ENCODE data around the gene RSU1.

The RSU1 gene

DNA sequence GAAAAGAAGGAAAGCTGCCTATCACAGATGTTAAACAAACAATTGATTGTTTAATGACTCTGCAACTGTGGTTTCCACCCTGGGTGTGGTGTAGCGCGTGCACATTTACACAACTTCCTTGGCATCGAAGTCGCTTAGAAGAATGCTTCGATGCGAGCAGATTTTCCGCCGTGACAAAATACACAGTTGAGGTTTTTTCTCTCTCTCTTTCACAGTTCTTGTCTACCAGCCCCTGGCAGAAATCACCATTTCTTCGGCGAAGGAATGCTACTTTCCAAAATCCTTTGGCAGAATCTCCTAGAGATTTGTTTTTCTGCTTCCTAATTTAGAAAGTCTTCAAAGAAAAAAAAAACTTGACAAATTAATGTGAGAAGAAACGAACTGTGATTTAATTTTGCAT is 224.8 kb downstream of the RSU1 start:
- DNase-seq (ENCODE audit: low read depth) = no peak
- no peak overlapping the region for H3K4me3 ChIP-seq (ENCODE audit: low read depth, low read length)
- TF ChIP-seq, protein P1, sequence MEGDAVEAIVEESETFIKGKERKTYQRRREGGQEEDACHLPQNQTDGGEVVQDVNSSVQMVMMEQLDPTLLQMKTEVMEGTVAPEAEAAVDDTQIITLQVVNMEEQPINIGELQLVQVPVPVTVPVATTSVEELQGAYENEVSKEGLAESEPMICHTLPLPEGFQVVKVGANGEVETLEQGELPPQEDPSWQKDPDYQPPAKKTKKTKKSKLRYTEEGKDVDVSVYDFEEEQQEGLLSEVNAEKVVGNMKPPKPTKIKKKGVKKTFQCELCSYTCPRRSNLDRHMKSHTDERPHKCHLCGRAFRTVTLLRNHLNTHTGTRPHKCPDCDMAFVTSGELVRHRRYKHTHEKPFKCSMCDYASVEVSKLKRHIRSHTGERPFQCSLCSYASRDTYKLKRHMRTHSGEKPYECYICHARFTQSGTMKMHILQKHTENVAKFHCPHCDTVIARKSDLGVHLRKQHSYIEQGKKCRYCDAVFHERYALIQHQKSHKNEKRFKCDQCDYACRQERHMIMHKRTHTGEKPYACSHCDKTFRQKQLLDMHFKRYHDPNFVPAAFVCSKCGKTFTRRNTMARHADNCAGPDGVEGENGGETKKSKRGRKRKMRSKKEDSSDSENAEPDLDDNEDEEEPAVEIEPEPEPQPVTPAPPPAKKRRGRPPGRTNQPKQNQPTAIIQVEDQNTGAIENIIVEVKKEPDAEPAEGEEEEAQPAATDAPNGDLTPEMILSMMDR (IDR thresholded peaks at IDR 0.05; ENCODE audit: control insufficient read depth, extremely low read depth, insufficient read depth) = no peak

DNA sequence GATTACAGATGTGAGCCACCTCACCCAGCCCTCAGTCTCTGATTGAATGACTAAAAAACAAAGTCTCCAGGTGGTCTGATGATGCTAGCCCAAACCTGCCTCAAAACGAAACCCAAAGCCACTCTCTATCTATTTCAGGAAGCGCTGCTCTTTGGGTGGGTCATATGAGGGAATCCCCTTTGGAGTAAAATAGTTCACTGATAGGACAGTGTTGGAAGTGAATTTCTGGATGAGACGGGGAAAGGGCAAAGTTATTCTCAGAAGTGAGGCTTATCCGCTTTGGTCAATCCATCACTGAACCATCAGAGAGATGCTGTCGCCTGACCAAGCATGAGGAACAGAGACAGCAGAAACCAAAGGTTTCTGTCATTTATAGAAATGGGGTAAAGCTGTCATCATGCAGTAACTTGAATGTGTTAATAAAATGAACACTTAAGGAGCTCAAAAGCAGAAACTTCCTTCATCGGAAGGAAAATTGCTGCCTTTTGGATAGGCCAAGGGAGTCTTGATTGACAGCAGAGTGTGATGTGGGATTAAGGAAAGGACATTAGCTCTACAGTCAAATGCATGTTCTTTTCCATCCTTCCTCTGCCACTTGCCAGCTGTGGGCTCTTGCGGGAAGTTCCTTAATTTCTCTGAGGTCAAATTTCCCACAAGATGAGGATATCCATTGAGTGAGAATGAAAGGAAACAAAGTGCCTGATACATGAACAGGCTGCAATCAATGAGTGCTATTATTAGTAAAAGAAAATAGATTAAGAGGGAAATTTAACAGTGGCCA is 230.7 kb downstream of the RSU1 start:
- TF ChIP-seq, protein P1 (IDR thresholded peaks at IDR 0.05; ENCODE audit: control insufficient read depth, extremely low read depth, insufficient read depth) = no peak
- DNase-seq (ENCODE audit: low read depth) = no peak

DNA sequence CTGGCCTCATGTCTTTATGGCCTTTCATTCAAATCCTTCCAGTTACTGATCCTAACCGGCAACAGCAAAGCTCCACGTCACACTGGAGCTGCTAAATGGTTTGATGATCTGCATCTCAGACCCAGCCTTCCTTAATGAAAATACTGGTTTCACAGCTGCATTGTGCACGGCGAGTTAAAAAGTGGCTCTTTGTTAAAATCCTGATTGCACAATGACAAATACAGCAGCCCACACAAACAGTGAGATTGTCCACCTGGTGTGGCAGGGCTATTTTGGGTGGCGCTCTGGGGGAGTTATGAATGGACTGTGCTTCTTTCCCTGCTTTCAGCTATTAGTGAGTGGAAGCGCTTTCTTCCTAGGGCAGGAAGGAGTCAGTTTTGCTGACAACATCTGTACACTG is 232.1 kb downstream of the RSU1 start:
- TF ChIP-seq, protein P1 (IDR thresholded peaks at IDR 0.05; ENCODE audit: control insufficient read depth, extremely low read depth, insufficient read depth) = no peak
- no peak for DNase-seq (ENCODE audit: low read depth)
- no peak overlapping the region for H3K4me3 ChIP-seq (ENCODE audit: low read depth, low read length)

More for the DNA sequence above, 230.7 kb downstream of the RSU1 start:
- H3K4me3 ChIP-seq (ENCODE audit: low read depth, low read length) = no peak overlapping the region

DNA sequence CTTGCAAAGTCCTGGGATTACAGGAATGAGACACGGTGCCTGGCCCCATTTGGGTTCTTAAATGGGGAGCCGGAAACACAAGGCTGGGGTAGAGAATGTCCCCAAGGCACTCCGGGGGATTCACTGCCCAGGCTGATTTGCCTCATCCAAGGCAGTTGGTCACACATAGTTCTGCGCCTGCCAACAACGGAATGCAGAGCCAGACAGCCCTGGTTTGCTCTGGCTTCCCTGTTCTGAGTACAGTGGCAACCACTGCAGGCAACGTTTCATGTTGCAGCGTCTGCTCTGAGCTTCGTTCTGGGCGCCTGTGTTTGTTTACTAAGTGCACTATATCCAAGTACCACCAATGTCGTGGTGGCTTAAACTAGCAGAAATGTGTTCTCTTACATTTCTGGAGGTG is 233.8 kb downstream of the RSU1 start:
- no peak for DNase-seq (ENCODE audit: low read depth)
- H3K4me3 ChIP-seq (ENCODE audit: low read depth, low read length) = no peak overlapping the region
- TF ChIP-seq, protein P1 (IDR thresholded peaks at IDR 0.05; ENCODE audit: control insufficient read depth, extremely low read depth, insufficient read depth) = no peak

DNA sequence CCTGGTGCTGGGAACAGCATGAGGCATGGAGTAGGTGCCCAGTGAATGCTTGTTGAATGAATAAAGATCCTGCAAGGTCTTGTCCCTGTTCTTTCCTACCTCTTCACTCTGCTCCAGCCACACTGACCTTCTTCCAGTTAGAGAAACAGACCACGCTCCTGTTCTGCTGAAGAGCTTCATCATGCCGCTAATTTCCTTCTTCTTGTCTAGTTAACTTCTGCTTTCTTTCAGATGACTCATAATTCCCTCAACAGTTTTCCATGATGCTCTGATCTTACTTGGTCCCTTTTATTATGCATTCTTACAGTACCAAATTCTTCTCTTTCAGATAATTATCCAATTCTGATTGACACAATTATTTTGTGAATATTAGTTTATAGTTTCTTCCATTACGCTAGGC is 236.0 kb downstream of the RSU1 start:
- DNase-seq (ENCODE audit: low read depth) = no peak
- no peak overlapping the region for H3K4me3 ChIP-seq (ENCODE audit: low read depth, low read length)
- TF ChIP-seq, protein P1 (IDR thresholded peaks at IDR 0.05; ENCODE audit: control insufficient read depth, extremely low read depth, insufficient read depth) = no peak

DNA sequence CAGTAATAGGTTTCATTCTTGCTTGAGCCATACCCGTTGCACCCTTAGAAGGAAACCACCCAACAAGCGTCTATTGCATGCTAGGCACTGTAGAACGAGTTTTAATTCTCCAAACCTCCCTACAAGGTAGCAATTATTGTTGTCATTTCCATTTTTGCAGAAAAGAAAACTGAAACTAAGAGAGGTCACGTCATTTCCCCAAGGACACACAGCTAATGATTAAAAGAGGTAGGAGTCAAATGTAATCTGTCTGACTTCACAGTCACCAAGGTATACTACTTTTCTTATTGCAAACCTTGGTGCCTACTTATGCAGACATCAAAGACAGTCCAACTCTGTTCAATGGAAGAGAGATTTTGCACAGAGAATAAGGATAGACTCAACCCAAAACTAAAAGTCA is 246.5 kb downstream of the RSU1 start:
- H3K4me3 ChIP-seq (ENCODE audit: low read depth, low read length) = no peak overlapping the region
- TF ChIP-seq, protein P1 (IDR thresholded peaks at IDR 0.05; ENCODE audit: control insufficient read depth, extremely low read depth, insufficient read depth) = no peak
- DNase-seq (ENCODE audit: low read depth) = no peak

Measured in LNCaP clone FGC (cell line).